IMR-90 (cell line): Measurements from ENCODE around the gene NCS1.

ENCODE experiments used
- BHLHE40 ChIP-seq: fragments of 150-350 bp; IDR thresholded peaks from 2 replicates; pipeline ENCODE4 v1.6.1; 2016; ENCODE audit warnings: mild to moderate bottlenecking, low read depth, low read length
- CTCF ChIP-seq: conservative IDR thresholded peaks from 2 replicates; pipeline ENCODE4 v1.5.1; 2012; ENCODE audit warnings: mild to moderate bottlenecking, low read depth, low read length, improper control_type of control experiment
- FOS ChIP-seq: fragments of 150-350 bp; IDR thresholded peaks from 2 replicates; pipeline ENCODE4 v1.6.1; 2016; ENCODE audit warnings: low read depth, low read length
- MAFK ChIP-seq: IDR thresholded peaks from 2 replicates; pipeline ENCODE4 v1.6.1; 2012; ENCODE audit warnings: low read depth, low read length, improper control_type of control experiment
- POLR2A ChIP-seq: IDR thresholded peaks from 2 replicates; pipeline ENCODE4 v1.6.1; 2012; ENCODE audit warnings: mild to moderate bottlenecking, low read depth, low read length
- RCOR1 ChIP-seq: IDR thresholded peaks from 2 replicates; pipeline ENCODE4 v1.6.1; 2012; ENCODE audit warnings: mild to moderate bottlenecking, low read length, improper control_type of control experiment; ENCODE audit not compliant: insufficient replicate concordance
- TF ChIP-seq, protein P1 (sequence below): fragments of 150-350 bp; IDR thresholded peaks from 2 replicates; pipeline ENCODE4 v1.6.1; 2017; ENCODE audit warnings: mild to moderate bottlenecking, antibody characterized with exemption, low read length, low read depth
- TF ChIP-seq, protein P2 (sequence below): fragments of 150-350 bp; IDR thresholded peaks from 2 replicates; pipeline ENCODE4 v1.6.1; 2016; ENCODE audit warnings: low read depth, mild to moderate bottlenecking, low read length, moderate library complexity, borderline replicate concordance

GRCh38 chr9:130260816-130261765, 88.9 kb downstream of the NCS1 start:
- TF ChIP-seq CTCF (no peak), POLR2A (no peak), RCOR1 (no peak), FOS (no peak), MAFK (no peak), BHLHE40 (no peak)
- TF ChIP-seq, protein P1, sequence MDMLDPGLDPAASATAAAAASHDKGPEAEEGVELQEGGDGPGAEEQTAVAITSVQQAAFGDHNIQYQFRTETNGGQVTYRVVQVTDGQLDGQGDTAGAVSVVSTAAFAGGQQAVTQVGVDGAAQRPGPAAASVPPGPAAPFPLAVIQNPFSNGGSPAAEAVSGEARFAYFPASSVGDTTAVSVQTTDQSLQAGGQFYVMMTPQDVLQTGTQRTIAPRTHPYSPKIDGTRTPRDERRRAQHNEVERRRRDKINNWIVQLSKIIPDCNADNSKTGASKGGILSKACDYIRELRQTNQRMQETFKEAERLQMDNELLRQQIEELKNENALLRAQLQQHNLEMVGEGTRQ: no peak
- TF ChIP-seq, protein P2, sequence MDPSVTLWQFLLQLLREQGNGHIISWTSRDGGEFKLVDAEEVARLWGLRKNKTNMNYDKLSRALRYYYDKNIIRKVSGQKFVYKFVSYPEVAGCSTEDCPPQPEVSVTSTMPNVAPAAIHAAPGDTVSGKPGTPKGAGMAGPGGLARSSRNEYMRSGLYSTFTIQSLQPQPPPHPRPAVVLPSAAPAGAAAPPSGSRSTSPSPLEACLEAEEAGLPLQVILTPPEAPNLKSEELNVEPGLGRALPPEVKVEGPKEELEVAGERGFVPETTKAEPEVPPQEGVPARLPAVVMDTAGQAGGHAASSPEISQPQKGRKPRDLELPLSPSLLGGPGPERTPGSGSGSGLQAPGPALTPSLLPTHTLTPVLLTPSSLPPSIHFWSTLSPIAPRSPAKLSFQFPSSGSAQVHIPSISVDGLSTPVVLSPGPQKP: no peak
